GM19372 (cell line): ENCODE measurements around the gene FOXO3.

ENCODE experiments used
- ATAC-seq: cut with Tn5 transposase; IDR thresholded peaks from one replicate; pipeline ENCODE4 v1.9.1; 2021; ENCODE audit warnings: mild to moderate bottlenecking, low read depth, moderate library complexity; ENCODE audit not compliant: unreplicated experiment

Gene FOXO3

DNA sequence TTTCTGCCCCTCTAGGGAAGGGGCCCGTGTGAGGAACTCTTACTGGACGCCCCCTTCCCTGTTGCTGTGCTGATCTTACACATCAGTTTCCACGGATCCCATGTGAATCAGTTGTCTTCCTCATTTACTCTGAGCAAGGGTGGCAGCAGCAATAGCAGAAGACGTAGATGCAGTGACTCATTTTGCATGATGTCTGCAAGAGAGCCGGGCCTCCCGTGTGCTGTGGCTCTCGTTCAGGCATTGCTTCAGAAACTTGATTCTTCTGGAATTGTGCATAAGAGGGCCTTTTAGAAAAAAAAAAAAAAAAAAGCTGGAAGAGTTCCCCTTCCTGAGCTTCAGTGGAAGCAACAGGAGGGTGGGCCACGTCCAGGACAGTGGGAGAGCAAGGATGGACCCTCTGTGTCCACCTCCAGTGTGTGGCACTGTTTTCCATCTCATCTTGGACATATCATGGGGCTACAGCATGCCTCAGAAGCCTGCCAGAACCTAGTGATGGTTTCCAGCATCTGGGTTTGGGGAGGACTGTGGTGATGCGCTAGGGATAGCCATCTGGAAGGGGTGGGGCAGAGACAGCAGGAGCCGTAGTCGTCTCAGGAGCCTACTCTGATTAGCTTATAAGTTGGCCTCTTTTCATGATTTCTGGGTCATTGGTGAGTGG, 62.1 kb downstream of the FOXO3 start:
- ATAC-seq = no peak

DNA sequence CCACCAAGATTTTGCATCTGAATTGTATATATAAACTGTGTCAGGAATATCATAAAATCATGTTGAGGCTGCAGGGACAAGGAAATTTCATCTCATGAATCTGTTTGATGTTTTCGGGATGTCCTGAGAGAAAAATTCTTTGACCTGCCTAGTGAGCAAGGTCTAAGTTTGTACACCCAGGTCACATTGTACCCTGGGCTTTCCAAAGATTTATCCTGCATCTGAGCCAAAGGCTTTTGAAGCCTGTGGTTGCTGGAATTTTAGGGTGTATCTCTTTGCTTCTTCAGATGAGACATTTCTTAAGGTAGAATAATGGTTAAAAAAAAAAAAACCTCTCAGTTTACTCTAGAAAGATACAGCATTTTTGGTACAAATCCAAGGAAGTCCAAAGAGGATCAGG, 63.3 kb downstream of the FOXO3 start:
- no peak for ATAC-seq

- no peak for ATAC-seq
Measured at GRCh38 chr6:108625581-108625980, 64.9 kb downstream of the FOXO3 start.

DNA sequence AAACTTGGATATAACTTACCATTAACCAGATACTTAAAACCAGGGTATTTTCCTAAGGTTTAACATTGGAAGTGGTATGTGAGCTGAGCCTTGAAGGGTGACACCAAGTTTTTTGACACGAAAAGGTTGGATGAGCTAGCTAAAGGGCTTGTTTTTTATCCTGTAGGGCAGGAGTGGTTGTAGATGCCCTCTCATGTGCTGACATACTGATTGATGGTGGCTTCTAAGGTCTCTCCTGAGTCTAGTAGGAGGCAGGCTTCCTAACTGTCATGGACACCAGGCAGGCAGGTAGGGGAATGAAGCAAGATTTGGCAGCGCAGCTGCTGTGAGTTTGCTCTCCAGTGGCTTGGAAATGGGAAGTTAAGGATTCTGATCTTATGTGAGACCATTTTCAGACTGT, 66.1 kb downstream of the FOXO3 start:
- ATAC-seq = no peak

DNA sequence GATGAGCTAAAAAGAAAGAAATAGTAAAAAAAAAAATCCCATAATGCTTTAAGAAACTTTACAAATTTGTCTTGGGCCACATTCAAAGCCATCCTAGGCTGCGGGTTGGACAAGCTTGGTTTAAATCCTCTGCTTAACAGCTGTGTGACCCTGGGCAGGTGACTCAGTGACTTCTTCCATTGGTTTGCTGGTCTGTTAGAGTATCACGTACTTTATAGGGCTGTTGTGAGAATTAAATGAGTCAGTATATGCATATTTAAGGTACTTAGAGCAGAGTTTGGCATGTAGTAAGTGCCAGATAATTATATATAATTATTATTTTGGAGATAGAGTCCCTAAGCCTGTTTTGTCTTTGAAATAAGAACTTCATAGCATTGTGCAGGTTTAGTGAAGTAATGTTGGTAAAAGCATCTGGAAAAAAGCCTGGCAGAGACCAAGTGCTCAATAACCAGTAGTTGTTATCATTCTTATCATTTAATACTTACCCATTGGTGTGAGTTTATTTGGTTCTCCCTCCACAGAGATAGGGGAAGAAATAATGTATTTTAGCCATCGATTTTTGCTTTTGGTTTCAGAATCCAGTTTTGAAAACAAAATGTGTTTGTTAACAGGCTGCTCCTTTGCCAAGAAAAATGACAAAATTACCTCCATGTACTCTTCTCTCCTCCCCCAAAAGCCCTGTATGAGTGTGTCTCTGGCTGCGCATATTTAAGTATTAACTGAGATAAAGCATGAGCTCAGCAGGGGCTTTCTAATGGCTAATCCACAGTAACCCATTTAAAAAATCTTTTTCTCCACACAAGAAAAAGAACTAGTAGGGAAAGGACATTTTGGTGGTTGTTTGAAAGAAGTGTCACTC, 67.2 kb downstream of the FOXO3 start:
- no peak for ATAC-seq

- no peak for ATAC-seq
Measured at GRCh38 chr6:108630050-108630714, 69.5 kb downstream of the FOXO3 start.

- no peak for ATAC-seq
Measured at GRCh38 chr6:108632441-108632840, 71.7 kb downstream of the FOXO3 start.

DNA sequence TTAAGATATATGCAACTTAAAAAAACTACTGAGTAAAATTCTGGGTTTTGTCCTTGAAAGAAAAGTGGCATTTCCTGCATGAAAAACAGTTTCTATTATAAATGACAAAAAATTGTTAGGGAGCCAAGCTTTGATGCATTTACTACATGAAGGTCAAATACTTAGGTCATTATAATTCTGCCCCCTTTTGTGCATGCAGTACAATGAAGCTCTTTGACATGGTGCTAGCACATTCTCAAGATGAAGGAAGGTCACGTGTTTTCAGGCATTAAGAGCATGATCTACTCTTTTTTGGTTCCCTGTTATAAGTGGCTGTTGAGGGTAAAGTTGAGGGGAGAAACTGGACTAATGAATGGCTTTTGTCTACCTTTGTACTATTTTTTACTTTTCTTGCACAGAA, 72.7 kb downstream of the FOXO3 start:
- no peak for ATAC-seq

DNA sequence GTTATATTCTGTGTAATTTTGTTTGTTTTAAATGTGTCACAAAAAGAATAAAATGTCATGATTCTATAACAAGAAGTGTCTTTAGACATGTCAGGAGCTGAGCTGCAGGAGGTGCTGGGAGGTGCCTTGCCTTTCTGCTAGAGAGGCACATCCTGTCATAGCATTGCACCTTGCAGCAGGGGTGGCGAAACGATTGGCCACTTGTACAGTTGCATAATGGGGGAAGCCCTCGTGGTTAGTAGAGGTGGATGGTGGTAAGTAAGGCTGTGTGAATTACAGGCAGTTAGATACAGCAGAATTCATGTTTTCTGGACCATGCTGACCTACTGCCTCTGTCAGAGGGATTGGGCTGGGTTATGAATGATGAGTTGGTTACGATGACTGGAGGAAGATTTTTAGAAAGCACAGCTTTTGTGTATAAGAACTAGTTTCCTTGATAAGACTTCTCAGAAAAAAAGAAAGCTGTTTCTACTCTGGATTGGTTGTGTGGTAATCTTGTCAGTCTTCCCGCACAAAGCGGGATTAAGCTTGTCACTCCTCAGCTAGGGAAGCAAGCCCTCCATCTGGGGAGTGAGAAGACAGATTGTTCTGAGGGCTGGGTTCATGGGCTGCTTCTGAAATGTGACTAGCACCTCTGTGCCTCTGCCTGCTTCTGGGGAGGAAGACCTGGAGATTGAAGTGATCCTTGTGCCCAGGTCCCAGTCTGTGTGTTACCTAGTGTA, 74.9 kb downstream of the FOXO3 start:
- no peak for ATAC-seq

DNA sequence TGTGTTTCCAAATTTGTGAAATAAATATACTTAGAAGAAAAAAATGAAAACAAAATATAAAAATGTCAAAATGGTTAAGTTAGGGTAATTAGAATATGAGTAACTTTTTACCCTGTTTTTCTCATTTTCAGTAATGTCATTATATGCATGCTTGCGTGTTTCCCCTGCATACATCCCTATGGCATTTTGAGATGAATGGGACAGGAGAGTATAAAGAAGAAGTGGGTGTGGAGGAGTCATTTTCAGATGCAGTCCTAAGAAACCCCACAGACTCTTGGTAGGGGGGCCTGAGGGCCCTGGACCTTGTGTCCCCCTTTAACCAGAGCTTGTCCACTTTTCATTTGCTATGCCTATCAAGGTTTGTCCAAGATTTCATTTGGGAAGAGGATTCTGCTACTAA, 77.2 kb downstream of the FOXO3 start:
- ATAC-seq = no peak

- ATAC-seq = no peak
Measured at GRCh38 chr6:108638993-108639392, 78.3 kb downstream of the FOXO3 start.

- no peak for ATAC-seq
Measured at GRCh38 chr6:108640104-108640503, 79.4 kb downstream of the FOXO3 start.

DNA sequence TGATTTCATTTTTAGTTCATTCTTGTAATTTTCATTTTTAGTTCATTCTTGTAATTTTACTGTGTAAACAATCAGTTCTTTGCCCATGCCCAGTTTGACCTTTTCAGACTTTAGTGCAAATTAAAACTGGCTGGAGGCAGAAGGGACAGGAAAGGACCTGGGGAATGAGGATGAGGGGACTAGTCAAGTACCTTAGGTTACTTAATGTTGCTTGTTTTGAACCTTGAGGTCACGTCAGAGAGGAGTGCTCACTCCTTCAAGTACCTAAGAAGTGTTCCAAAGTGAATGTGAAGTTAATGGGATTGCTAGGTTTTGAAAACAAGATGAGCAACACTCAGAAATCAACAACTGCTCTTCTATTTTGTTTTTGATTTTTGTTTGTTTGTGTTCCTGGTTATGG, 82.5 kb downstream of the FOXO3 start:
- ATAC-seq = no peak

DNA sequence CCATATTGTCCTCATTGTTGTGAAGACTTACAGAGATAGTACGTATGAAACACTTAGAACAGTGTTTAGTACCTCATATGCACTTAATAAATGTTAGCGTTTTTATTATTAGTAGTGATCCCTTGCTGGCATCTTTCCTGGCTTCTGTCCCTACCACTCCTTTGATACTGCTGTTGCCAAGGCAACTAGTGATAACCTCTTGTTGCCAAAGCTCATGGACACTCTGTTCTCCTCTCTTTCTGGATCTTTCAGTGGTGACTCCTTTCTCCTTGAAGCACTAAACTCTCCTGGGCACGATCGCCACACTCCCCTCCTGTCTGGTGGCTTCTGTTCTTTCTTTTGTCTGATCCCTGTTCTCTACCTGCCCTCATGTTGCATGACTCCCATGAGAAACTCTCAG, 83.5 kb downstream of the FOXO3 start:
- ATAC-seq = no peak

DNA sequence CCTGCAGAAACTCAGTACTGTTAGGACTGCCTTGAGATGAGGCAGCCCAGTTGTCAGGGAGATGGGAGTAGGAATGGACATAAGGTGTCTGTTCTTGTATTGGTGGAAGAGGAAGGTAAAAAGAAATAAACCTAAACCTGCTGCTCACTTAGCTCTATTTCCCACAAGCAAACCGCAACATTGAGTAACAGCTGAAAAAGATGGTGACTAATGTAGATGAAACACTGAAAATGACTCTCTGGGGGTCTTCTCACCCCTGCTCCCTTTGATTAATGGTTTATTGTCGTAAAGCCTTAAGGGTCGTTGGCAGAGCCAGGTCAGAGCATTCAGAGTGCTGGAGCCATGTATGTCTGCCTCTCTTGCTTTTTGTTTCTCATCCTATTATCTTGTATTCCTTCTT, 87.5 kb downstream of the FOXO3 start:
- ATAC-seq = no peak

GRCh38 chr6:108650325-108650724, 89.6 kb downstream of the FOXO3 start:
- no peak for ATAC-seq

DNA sequence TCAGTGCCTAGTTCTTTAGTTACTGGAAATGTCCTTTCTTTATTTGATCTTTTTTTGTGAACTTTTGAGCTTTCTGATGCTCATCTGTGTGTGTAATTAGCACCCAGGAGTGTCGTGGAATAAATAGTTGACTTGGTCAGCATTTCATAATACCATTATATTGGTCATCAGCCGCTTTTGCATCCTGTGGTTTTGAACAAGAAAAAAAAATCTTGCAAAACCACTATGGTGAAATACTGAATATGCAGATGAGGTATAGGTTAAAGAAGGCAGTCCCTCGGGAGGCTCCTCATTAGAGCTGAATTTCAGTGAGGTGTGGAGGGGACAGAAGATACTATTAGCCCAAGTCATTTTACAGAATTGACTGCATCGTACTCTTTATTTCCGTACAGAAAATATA, 90.1 kb downstream of the FOXO3 start:
- no peak for ATAC-seq

DNA sequence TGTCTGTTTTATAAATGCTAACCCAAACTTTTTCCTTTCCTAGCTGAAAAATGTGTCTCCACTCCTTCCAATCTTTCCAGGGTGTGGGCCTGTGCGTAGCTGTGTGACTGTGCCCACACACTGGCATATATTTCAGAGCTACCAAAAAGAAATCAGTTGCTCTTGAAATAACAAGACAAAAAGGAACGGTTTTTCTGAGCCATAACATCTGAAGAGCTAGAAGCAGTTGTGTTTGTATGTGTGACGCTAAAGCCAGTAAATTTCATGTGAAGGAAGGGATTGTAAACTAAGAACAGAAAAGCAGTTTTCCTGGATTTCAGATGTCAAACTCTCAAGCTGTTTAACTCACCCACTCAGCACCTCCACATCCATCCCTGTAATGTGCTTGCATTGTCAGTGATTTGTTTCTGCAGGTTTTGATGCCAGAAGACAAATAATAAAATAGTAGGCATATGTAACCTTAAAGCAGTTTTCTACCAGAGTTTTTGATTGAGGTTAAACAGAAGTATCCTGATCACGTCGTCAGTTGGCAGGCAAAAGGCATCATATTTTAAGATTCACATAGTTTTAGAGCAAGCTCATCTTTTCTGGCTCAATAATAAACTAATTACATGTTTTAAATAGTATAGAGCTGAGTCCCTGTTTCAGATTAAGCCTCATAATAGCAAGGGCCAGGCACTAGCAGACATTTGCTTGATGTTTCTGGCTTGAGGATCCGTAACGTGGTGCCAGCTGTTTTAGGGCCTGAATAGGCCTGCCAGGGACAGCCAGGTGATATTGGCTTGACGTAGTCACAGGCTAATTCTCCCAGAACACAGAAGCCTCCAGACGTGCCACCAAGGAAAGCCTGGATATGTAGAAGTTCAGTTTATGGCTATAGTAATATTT, 90.9 kb downstream of the FOXO3 start:
- no peak for ATAC-seq

DNA sequence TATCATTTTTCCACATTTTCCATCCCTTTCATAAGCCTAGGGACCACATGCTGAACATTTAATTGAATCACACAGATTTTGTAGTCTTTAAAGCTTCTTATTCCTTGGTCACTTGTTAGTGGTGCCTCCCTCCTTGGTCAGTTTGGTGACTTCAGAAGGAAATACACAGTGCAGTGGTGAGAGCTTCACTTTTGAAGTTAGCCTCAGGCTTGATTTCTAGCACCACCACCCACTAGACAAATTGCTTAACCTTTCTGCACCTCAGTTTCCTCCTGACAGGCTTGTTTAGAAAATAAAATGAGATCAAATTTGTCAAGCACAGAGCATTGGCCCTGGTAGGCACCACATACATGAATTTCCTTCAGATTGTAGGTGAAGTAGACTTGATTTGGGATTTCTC, 91.7 kb downstream of the FOXO3 start:
- ATAC-seq = no peak

DNA sequence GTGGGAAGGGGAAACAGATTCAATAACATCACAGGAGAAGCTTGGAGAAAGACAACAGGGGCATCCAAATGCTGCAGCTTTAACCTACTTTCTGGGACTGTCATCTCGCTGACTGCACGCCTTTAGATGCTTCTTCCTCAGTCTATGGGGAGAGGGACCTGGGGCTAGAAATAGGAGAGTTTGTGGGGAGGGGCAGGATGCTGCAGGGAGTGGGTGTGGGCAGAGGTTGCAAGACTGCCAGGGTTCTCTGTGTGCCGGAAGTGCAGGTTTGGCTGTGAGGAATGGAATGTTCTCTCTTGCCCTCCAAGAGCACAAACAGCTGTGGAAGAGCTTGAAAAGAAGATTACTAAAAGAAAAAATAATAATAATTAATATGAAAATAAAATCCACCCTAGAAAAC, 93.2 kb downstream of the FOXO3 start:
- no peak for ATAC-seq
